IMR-90 (cell line): Measurements from ENCODE around the gene SPINT1. TPM values are rescaled to one million over a fixed set of nuclear protein-coding genes. Genes with fewer than 3 reads are reported as not detected.

Experiments
- CEBPB ChIP-seq: IDR thresholded peaks from 2 replicates; pipeline ENCODE4 v1.6.1; 2012; ENCODE audit warnings: low read depth, low read length, improper control_type of control experiment
- ELK1 ChIP-seq: fragments of 150-350 bp; IDR thresholded peaks from 2 replicates; pipeline ENCODE4 v1.6.1; 2016; ENCODE audit warnings: low read depth, mild to moderate bottlenecking, low read length, moderate library complexity, borderline replicate concordance
- POLR2A ChIP-seq: IDR thresholded peaks from 2 replicates; pipeline ENCODE4 v1.6.1; 2012; ENCODE audit warnings: mild to moderate bottlenecking, low read depth, low read length
- RCOR1 ChIP-seq: IDR thresholded peaks from 2 replicates; pipeline ENCODE4 v1.6.1; 2012; ENCODE audit warnings: mild to moderate bottlenecking, low read length, improper control_type of control experiment; ENCODE audit not compliant: insufficient replicate concordance
- polyA plus RNA-seq, 3 experiments: library from polyadenylated mRNA; depleted of rRNA; stranded (reverse); fragments of >200 nt; gene quantifications; 2 replicates each; pipeline ENCODE4 v1.2.3, GENCODE V29; 2012; ENCODE audit warnings: low replicate concordance in 1 of 3
- total RNA-seq: library from RNA; depleted of rRNA; stranded (reverse); fragments of >200 nt; gene quantifications from 2 replicates; pipeline ENCODE4 v1.2.3, GENCODE V29; 2012
- TF ChIP-seq, protein P1 (sequence below): conservative IDR thresholded peaks from 2 replicates; pipeline ENCODE4 v1.5.1; 2012; ENCODE audit warnings: mild to moderate bottlenecking, low read depth, low read length, improper control_type of control experiment

Gene SPINT1
- total and polyA plus RNA-seq, 2 of the 4 experiments (the other 2 are of a cell fraction): 0.90 to 2.1 TPM

DNA sequence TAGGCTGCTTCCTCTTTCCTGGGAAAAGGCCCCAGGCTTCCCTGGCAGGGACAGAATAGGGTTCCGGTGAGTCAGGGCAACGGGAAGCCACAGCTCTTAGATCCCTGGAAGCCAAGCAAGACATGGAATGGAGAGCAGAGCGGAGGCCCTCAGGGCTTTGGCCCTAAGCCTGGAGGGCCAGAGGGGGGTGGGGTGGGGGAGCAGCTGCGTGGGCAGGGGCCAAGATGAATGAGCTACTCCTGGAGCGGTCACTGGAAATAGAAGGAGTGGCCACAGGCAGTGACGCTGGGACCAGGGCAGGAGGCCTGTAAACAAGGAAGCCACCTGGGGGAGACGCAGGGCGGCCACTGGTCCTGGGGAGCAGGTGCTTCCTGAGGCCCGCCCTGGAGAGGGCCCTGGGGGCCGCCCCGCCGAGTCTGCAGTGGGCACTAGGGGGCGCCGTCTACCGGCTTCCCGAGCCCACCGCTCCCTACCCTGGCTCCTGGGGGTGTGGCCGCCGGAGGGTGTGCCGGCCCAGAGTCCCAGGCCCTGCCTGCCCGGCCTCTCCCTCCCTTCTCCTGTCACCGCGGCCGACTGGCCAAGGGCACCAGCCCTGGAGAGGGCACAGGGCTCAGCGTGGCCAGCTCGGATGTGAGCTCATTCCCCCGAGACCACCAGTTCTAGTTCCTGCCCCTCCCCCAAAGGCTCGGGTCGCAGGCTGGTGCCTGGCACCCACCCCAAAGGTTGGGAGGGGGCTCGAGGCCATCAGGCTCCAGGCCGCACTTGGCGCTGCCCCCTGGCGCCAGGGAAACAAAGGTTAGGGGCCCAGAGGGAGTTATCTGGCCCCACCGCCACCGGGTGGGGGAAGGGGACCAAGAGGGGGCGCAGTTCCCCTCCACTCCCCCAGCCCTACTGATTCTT lies 62.5 kb downstream of the SPINT1 start (continued):
- TF ChIP-seq ELK1 (no peak), RCOR1 (peak; percentile 66), POLR2A (peak; percentile 45; the same call in 1 of the 2 replicates), CEBPB (no peak)
- TF ChIP-seq, protein P1, sequence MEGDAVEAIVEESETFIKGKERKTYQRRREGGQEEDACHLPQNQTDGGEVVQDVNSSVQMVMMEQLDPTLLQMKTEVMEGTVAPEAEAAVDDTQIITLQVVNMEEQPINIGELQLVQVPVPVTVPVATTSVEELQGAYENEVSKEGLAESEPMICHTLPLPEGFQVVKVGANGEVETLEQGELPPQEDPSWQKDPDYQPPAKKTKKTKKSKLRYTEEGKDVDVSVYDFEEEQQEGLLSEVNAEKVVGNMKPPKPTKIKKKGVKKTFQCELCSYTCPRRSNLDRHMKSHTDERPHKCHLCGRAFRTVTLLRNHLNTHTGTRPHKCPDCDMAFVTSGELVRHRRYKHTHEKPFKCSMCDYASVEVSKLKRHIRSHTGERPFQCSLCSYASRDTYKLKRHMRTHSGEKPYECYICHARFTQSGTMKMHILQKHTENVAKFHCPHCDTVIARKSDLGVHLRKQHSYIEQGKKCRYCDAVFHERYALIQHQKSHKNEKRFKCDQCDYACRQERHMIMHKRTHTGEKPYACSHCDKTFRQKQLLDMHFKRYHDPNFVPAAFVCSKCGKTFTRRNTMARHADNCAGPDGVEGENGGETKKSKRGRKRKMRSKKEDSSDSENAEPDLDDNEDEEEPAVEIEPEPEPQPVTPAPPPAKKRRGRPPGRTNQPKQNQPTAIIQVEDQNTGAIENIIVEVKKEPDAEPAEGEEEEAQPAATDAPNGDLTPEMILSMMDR: peak; percentile 82
